GM13976 (cell line): ENCODE measurements around the gene ZNF75A.

Source experiments
- DNase-seq: peaks from one replicate; pipeline ENCODE4 v3.0.0; 2012; ENCODE audit warnings: low spot score
- in situ Hi-C: fragments of 300-500 bp; cut with MboI; formaldehyde crosslinking; loops from one replicate; pipeline ENCODE4 v1.12.0; 2022; ENCODE audit warnings: low sequenced_read_pairs, mixed read lengths, inconsistent platforms; ENCODE audit not compliant: unreplicated experiment
- TF ChIP-seq, protein P1 (sequence below): IDR thresholded peaks from 2 replicates; pipeline ENCODE4 v1.5.1; 2012; ENCODE audit warnings: borderline replicate concordance, mild to moderate bottlenecking; ENCODE audit not compliant: insufficient read depth; ENCODE audit errors: extremely low read depth, missing control alignments, control extremely low read depth

ZNF75A gene

DNA sequence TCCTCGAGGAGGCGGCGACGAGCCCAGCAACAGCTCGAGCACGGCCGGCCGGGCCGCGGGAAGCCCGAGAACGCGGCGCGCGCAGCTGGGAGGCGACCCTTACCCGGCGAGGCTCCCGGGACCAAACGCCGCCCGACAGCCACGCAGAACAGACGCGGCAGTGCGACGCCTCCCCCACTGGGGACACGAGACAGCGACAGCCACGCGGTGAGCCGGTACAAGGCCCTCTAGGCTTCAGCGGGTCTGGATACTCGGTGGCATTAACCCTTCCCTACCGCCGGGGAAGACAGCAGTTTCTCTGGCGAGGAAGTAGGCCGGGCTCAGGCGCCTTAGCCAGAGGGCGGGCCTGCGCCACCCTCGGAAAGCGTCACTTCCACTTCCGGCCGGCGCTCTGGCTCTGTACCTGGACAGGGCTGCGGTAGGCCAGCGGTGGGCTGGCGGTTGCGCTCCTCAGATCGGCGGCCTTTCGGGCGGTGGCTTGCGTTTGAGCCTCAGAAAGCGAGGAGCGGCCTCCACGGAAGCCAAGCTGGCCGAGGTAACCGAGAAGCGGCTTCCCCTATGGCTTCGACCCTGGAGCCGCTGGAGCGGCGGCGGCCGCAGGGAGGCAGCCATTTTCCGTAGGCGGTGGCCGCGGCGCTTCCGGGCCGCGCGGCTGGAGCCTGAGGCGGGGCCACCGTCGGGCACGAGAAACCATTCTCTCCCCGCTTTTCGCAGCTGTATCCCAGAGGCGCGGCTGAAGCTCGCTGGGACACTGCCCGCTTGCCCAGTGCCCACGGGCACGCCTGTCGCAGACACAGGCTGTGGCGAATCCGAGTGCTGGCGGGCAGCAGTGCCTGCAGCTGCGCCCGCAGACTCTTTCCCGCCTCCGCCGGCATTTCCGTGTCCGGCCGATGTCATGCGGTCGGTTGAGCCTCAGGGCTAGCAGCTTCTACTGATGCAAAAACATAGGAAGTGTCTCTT is at the start of gene ZNF75A, which contains the start of gene TIGD7:
ZNF75A (plus strand) TSS at position 389 of the 960 bp plus-strand sequence. CDS start 2,932 bp downstream, outside the sequence.
TIGD7 (minus strand) TSS at position 322 of the 960 bp plus-strand sequence. CDS start 4,816 bp downstream, outside the sequence.
- in situ Hi-C loops: no loop called here
- TF ChIP-seq, protein P1, sequence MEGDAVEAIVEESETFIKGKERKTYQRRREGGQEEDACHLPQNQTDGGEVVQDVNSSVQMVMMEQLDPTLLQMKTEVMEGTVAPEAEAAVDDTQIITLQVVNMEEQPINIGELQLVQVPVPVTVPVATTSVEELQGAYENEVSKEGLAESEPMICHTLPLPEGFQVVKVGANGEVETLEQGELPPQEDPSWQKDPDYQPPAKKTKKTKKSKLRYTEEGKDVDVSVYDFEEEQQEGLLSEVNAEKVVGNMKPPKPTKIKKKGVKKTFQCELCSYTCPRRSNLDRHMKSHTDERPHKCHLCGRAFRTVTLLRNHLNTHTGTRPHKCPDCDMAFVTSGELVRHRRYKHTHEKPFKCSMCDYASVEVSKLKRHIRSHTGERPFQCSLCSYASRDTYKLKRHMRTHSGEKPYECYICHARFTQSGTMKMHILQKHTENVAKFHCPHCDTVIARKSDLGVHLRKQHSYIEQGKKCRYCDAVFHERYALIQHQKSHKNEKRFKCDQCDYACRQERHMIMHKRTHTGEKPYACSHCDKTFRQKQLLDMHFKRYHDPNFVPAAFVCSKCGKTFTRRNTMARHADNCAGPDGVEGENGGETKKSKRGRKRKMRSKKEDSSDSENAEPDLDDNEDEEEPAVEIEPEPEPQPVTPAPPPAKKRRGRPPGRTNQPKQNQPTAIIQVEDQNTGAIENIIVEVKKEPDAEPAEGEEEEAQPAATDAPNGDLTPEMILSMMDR: no peak
- peak; percentile 93 for DNase-seq

DNA sequence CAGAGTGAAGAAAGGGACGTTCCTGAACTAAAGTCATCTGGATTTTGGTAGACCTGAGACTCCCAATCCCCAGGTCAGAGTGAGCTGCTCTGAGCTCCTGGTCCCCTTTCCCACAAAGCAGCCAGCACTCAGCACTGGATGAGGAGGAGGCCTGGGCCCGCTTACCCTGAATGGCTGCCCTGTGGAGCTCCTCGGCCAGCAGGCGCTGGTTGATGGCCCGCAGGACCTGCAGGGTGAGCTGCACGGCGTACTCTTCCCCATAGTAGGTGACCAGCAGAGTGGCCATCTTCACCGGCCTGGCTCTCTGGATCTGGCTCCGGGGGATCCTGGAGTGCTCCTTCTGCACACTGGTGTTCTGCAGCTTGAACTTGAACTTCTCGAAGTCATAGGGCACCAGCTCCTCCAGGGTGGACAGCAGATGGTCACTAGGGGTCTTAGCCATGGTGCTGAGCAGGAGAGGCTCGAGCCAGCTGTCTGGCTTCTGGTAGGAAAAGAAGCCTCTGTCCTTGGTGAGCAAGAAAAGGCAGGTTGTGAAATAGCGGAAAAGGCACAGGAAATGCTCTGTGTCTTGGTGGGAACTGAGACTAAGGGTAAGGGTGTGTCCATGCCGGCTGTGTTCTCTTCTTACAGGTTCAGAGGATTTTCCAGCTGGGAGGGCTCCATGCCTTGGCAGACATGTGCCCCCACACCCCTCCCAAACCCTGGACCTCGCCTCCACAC is 49.0 kb upstream of the ZNF75A start, which contains the start of gene MEFV:
MEFV (minus strand) TSS at position 488 of the 720 bp plus-strand sequence; CDS start at position 442, 46 bp downstream.
- TF ChIP-seq, protein P1: no peak
- DNase-seq: no peak
- in situ Hi-C loops: no loop called here

DNA sequence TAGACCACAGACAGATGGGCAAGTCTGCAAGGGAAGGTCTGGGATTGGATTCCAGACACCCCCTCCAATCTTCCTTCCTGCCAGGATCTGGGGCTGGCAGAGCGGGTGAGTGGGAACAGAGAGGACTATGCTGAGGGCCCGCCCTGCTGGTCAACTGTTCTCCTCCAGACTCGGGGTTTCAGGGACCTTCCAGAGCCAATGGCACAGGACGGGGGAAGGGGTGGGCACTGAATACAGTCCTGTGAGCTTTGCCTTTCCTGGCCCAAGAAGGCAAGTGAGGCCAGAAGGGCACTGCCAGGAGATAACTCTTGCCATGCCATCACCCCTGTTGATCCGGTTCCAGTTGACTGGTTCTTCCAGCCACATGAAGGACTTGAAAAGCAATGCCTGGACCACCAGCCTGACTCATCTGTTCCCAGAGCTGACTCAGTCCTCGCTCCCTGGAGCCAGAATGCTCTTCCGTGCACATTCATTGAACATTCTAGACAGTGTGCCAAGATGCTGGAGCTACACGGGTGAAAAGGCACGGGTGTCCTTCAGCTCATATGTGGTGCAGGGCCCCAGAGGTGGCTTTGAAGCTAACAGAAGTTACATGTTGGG is 48.3 kb upstream of the ZNF75A start:
- in situ Hi-C loops: no loop called here
- TF ChIP-seq, protein P1: no peak
- no peak for DNase-seq

DNA sequence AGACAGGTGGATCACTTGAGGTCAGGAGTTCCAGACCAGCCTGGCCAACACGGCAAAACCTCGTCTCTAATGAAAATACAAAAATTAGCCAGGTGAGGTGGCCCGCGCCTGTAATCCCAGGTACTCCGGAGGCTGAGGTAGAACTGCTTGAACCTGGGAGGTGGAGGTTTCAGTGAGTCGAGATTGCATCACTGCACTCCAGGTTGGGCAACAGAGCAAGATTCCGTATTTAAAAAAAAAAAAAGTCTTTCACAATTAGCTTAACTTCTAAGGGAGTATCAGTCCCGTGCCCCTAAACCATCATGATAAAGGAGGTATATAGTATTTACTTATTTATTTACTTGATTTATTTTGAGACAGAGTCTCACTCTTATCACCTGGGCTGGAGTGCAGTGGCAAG is 45.5 kb upstream of the ZNF75A start:
- no peak for DNase-seq
- TF ChIP-seq, protein P1: no peak

DNA sequence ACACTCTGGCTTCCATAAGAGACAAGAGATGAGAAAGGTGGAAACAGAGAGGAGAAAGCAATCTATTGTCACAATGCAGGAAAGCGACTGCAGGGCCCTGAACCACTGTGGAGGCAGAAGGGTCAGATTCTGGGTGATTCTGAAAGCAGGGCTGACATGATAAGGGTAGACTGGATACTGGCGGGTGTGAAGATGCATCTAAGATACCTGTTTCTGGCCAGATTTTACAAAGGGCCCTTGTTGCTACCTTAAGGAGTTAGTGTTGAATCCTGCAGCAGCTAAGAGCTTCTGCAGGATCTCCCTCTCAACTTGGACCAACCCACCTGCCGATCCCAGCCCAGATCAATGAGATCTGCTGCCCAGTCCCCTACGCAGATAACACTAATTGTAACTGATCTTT is 42.8 kb upstream of the ZNF75A start:
- no peak for DNase-seq
- TF ChIP-seq, protein P1: no peak
- in situ Hi-C loops: no loop called here

More for the DNA sequence above, 45.5 kb upstream of the ZNF75A start:
- in situ Hi-C loops: no loop called here

DNA sequence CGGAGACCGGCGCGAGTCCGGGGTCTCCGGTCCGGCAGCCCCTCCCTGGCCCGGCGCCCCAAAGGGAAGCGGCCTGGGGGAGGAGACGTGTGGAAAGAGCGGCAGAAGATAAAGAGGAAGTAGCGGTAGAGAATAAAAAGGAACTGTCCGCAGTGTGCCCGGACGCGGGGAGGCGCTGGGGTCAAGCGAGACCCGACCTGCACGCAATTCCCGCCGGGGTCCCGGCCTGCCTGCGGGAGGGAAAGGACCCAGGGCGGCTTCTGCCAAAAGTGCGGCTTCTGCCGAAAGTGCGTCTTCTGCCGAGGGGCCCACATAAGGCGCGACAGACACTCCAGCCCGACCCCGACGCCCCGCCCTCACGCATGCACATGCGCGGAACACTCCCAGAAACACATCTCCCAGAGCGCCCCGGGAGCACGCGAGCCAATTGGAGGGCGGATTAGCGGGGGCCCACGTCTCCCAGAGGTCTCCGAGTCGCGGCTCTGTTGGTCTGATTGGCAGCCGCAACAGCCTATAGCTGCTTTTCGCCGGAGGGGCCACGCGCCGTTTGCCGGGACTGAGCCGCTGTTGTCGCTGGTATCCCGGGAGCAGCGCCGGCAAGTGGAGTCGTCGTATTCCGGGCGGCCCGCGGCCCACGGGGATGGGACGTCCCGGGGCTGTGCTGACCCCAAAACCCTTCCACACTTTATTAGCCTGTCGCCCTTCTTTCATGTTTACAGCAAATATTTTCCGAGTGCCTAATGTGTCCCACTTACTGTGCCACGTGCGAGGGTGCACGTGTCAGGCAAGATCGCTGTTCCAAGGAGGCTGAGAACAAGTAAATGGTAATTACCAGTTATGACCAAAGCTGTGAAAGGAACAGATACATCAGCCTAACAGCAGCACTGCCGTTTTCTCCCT is 40.9 kb upstream of the ZNF75A start:
- in situ Hi-C loops: no loop called here
- TF ChIP-seq, protein P1: peak; percentile 42
- DNase-seq: peak; percentile 98
